Subcutaneous adipose tissue (tissue), 4 donors: Measurements from ENCODE around the gene TUBGCP3. TPM values are rescaled to one million over a fixed set of nuclear protein-coding genes. Genes with fewer than 3 reads are reported as not detected.

Experiments used
- CTCF ChIP-seq: fragments of 450-650 bp; IDR thresholded peaks from one replicate; pipeline ENCODE4 v1.5.1; 2016; ENCODE audit warnings: low read depth, mild to moderate bottlenecking, control low read depth, antibody characterized with exemption, moderate library complexity
- total RNA-seq, 4 donors: library from RNA; depleted of rRNA; stranded (reverse); fragments of >200 nt; gene quantifications; one replicate each; pipeline ENCODE4 v1.1.0, GENCODE V29; 2016

The TUBGCP3 gene
- total RNA-seq, 4 donors from 2014 or later, result 29.2 to 44.8 (median 34.8) TPM

GRCh38 chr13:112477070-112477619 lies 110.8 kb downstream of the TUBGCP3 start:
- no peak for TF ChIP-seq CTCF

- TF ChIP-seq CTCF, result no peak
These were observed 112.1 kb downstream of the TUBGCP3 start for GRCh38 chr13:112475889-112476288.

GRCh38 chr13:112474869-112475268 lies 113.1 kb downstream of the TUBGCP3 start:
- TF ChIP-seq CTCF, result no peak

- TF ChIP-seq CTCF, result no peak
These were observed 114.1 kb downstream of the TUBGCP3 start for GRCh38 chr13:112473818-112474217.

GRCh38 chr13:112469071-112469745 lies 118.7 kb downstream of the TUBGCP3 start:
- no peak for TF ChIP-seq CTCF

- no peak for TF ChIP-seq CTCF
These were observed 119.9 kb downstream of the TUBGCP3 start for GRCh38 chr13:112468069-112468468.

GRCh38 chr13:112467236-112467635 lies 120.7 kb downstream of the TUBGCP3 start:
- no peak for TF ChIP-seq CTCF
